ENCODE data around the gene FRYL. TPM values are rescaled to one million over a fixed set of nuclear protein-coding genes. Genes with fewer than 3 reads are reported as not detected.

FRYL gene
- total and polyA plus RNA-seq, 12 donors, result 16.5 to 64.4 (median 41.1) TPM

DNA sequence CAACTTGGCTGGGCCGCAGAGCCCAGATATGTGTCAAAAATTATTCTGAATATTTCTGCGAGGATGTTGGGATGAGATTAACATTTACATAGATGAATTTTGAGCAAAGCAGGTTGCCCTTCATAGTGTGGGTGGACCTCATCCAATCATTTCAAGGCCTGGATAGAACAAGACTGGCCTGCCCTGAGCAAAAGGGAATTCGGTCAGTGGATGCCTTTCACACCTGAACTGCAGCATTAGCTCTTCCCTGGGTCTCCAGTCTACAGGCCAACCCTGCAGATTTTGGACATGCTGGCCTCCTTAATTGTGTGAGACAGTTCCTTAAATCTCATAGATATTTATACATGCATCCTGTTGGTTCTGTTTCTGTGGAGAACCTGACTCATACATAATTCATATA is 329.3 kb downstream of the FRYL start:
- H3K4me1 ChIP-seq (replicated peaks in 1 of 2), result no peaks in the 10 kb centered on the region
- no peak overlapping the region for H3K4me3 ChIP-seq
- H3K36me3 ChIP-seq (replicated peaks in 1 of 2), result no peaks in the 10 kb centered on the region
- intact Hi-C loops (cut with DNase I), result no loop called here
- no peak for DNase-seq
- H3K27me3 ChIP-seq, result no peaks in the 10 kb centered on the region
- 91 to 100% (median 94%) methylated on average over 3 of the region's 3 CpGs for WGBS, 4 donors
- no peaks in the 10 kb centered on the region for H3K9me3 ChIP-seq (replicated peaks in 1 of 3)
- TF ChIP-seq, protein P1, sequence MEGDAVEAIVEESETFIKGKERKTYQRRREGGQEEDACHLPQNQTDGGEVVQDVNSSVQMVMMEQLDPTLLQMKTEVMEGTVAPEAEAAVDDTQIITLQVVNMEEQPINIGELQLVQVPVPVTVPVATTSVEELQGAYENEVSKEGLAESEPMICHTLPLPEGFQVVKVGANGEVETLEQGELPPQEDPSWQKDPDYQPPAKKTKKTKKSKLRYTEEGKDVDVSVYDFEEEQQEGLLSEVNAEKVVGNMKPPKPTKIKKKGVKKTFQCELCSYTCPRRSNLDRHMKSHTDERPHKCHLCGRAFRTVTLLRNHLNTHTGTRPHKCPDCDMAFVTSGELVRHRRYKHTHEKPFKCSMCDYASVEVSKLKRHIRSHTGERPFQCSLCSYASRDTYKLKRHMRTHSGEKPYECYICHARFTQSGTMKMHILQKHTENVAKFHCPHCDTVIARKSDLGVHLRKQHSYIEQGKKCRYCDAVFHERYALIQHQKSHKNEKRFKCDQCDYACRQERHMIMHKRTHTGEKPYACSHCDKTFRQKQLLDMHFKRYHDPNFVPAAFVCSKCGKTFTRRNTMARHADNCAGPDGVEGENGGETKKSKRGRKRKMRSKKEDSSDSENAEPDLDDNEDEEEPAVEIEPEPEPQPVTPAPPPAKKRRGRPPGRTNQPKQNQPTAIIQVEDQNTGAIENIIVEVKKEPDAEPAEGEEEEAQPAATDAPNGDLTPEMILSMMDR (IDR thresholded peaks at IDR 0.05), result no peak
- TF ChIP-seq POLR2A (IDR thresholded peaks at IDR 0.05), result no peak
- no peak overlapping the region for H3K27ac ChIP-seq

DNA sequence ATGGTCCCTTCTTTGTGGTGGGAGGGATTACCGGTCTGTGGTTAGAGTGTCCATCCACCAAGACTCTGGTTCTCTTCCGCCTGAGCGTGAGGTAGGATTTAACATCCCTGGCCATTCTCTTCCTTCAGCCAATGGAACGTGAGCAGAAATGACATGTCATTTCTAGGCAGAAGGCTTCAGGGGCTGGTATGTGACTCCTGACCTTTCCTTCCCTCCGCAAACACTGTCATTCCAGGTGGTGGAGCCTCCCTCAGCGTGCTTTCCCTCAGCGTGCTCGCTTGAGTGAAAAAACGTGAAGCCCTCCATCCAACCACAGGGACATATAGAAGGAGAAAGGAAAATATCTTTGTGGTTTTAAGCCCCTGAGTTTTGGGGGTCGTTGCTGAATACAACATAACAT is 330.9 kb downstream of the FRYL start:
- Histone ChIP-seq H3K36me3 (replicated peaks in 1 of 2) (no peaks in the 10 kb centered on the region), H3K4me3 (no peak overlapping the region), H3K27ac (no peak overlapping the region), H3K9me3 (replicated peaks in 1 of 3) (no peaks in the 10 kb centered on the region), H3K27me3 (no peaks in the 10 kb centered on the region), H3K4me1 (replicated peaks in 1 of 2) (no peaks in the 10 kb centered on the region)
- intact Hi-C loops (cut with DNase I), result no loop called here
- WGBS, 4 donors, result 86 to 90% (median 89%) methylated on average over 10 of the region's 10 CpGs
- TF ChIP-seq, protein P1 (IDR thresholded peaks at IDR 0.05), result no peak
- no peak for TF ChIP-seq POLR2A (IDR thresholded peaks at IDR 0.05)
- DNase-seq, result no peak

Small RNAs within 50 kb of the gene (small RNA-seq; reads per million reads assigned to genes)
- 0 reads per million in 2 donors for gene RNU5E-3P

Other genes starting within 250 kb of the FRYL start
- gene OCIAD1, start 50.8 kb upstream of the FRYL start, total RNA-seq, result 100 to 1,000 TPM; 119 to 200 (median 180) TPM
- gene OCIAD1, start 50.8 kb upstream of the FRYL start, polyA plus RNA-seq, result 100 to 1,000 TPM in 2 of 3 donors, 10 to 100 TPM in 1; 97.7 to 403 (median 148) TPM
- 10 to 100 TPM; 11.1 to 42.5 (median 26.1) TPM for gene OCIAD2, start 126.5 kb upstream of the FRYL start, total RNA-seq
- gene OCIAD2, start 126.5 kb upstream of the FRYL start, polyA plus RNA-seq, result 10 to 100 TPM; 18.1 to 44.1 (median 30.1) TPM
- not detected for gene CWH43, start 206.0 kb upstream of the FRYL start, total RNA-seq
- not detected for gene CWH43, start 206.0 kb upstream of the FRYL start, polyA plus RNA-seq

All from adrenal gland (tissue), 12 donors.